Skeletal muscle tissue (tissue), 4 donors: ENCODE results near the gene KIDINS220. TPM values are rescaled to one million over a fixed set of nuclear protein-coding genes. Genes with fewer than 3 reads are reported as not detected.

Experiments
- H3K27ac ChIP-seq: one replicate; pipeline ENCODE4 v1.7.0; 2013; ENCODE audit warnings: mild to moderate bottlenecking, low read depth, low read length, inconsistent platforms
- H3K27me3 ChIP-seq, 3 donors: one replicate each; pipeline ENCODE4 v1.7.0; 2013; ENCODE audit warnings: low read length in 3 of 3; ENCODE audit not compliant: control insufficient read depth in 3 of 3, insufficient read depth in 3 of 3
- H3K36me3 ChIP-seq, 3 donors: one replicate each; pipeline ENCODE4 v1.7.0; 2013; ENCODE audit warnings: low read length in 3 of 3; ENCODE audit not compliant: control insufficient read depth in 3 of 3, insufficient read depth in 3 of 3
- H3K4me1 ChIP-seq, 3 donors: one replicate each; pipeline ENCODE4 v1.7.0; 2013; ENCODE audit warnings: low read length in 3 of 3, mild to moderate bottlenecking in 3 of 3; ENCODE audit not compliant: control insufficient read depth in 3 of 3, insufficient read depth in 3 of 3
- H3K4me3 ChIP-seq, 3 donors: one replicate each; pipeline ENCODE4 v1.7.0; 2013; ENCODE audit warnings: low read length in 3 of 3
- H3K9ac ChIP-seq, 3 donors: one replicate each; pipeline ENCODE4 v1.7.0; 2013; ENCODE audit warnings: low read length in 3 of 3, mild to moderate bottlenecking in 3 of 3, moderate library complexity in 2 of 3, low read depth in 1 of 3
- H3K9me3 ChIP-seq, 3 donors: one replicate each; pipeline ENCODE4 v1.7.0; 2013; ENCODE audit warnings: low read length in 3 of 3; ENCODE audit not compliant: control insufficient read depth in 3 of 3
- total RNA-seq: library from RNA; depleted of rRNA; stranded (reverse); fragments of >200 nt; gene quantifications from one replicate; pipeline ENCODE4 v1.2.3, GENCODE V29; 2014
- donor health status: Osteomylitis.

The KIDINS220 gene
- total RNA-seq, 1 donor from 2014 or later, result 88.7 TPM

GRCh38 chr2:8839189-8839965 is 2.0 kb upstream of the KIDINS220 start:
- Histone ChIP-seq H3K9me3 (no peaks in the 10 kb centered on the region), H3K9ac (no peak overlapping the region), H3K27me3 (no peaks in the 10 kb centered on the region)

GRCh38 chr2:8837795-8838140 is 355 bp upstream of the KIDINS220 start:
- Histone ChIP-seq H3K4me1 (peaks cover 18 to 27% (median 21%) of the 10 kb centered on the region in 3 donors), H3K36me3 (no peaks in the 10 kb centered on the region), H3K9me3 (no peaks in the 10 kb centered on the region), H3K9ac (no peak overlapping the region), H3K4me3 (peak overlapping the region; percentile 69 to 90 (median 75)), H3K27me3 (no peaks in the 10 kb centered on the region), H3K27ac (no peak overlapping the region)

More at GRCh38 chr2:8839189-8839965, 2.0 kb upstream of the KIDINS220 start:
- Histone ChIP-seq H3K27ac (no peak overlapping the region), H3K4me1 (peaks cover 11 to 19% (median 18%) of the 10 kb centered on the region in 3 donors), H3K4me3 (no peak overlapping the region), H3K36me3 (no peaks in the 10 kb centered on the region)

GRCh38 chr2:8835279-8835678 is 2.1 kb downstream of the KIDINS220 start:
- Histone ChIP-seq H3K9me3 (no peaks in the 10 kb centered on the region), H3K27me3 (no peaks in the 10 kb centered on the region), H3K4me1 (peaks cover 18 to 33% (median 21%) of the 10 kb centered on the region in 3 donors), H3K9ac (no peak overlapping the region), H3K27ac (no peak overlapping the region), H3K4me3 (peak overlapping the region in 1 of 3 donors; percentile 17), H3K36me3 (no peaks in the 10 kb centered on the region)

- no peaks in the 10 kb centered on the region for H3K27me3 ChIP-seq
- H3K36me3 ChIP-seq, result no peaks in the 10 kb centered on the region
- H3K4me3 ChIP-seq, result no peak overlapping the region
- H3K9me3 ChIP-seq, result no peaks in the 10 kb centered on the region
- peaks cover 18 to 33% (median 21%) of the 10 kb centered on the region in 3 donors for H3K4me1 ChIP-seq
- no peak overlapping the region for H3K27ac ChIP-seq
- no peak overlapping the region for H3K9ac ChIP-seq
Measured at GRCh38 chr2:8833853-8834252, 3.6 kb downstream of the KIDINS220 start.

- no peaks in the 10 kb centered on the region for H3K36me3 ChIP-seq
- H3K9me3 ChIP-seq, result no peaks in the 10 kb centered on the region
- H3K27ac ChIP-seq, result no peak overlapping the region
- H3K27me3 ChIP-seq, result no peaks in the 10 kb centered on the region
- peaks cover 15 to 28% (median 19%) of the 10 kb centered on the region in 3 donors for H3K4me1 ChIP-seq
- H3K9ac ChIP-seq, result no peak overlapping the region
- H3K4me3 ChIP-seq, result no peak overlapping the region
Measured at GRCh38 chr2:8831516-8831915, 5.9 kb downstream of the KIDINS220 start.

- Histone ChIP-seq H3K4me3 (no peak overlapping the region), H3K4me1 (peaks cover 0 to 6% (median 0%) of the 10 kb centered on the region in 3 donors), H3K36me3 (peaks cover 0 to 5% (median 4%) of the 10 kb centered on the region in 3 donors), H3K9ac (no peak overlapping the region), H3K27me3 (no peaks in the 10 kb centered on the region), H3K27ac (no peak overlapping the region), H3K9me3 (no peaks in the 10 kb centered on the region)
Measured at GRCh38 chr2:8827729-8828128, 9.7 kb downstream of the KIDINS220 start.

GRCh38 chr2:8822218-8822617 is 15.2 kb downstream of the KIDINS220 start:
- Histone ChIP-seq H3K27ac (peak overlapping the region; percentile 15), H3K9me3 (no peaks in the 10 kb centered on the region), H3K4me3 (no peak overlapping the region), H3K27me3 (no peaks in the 10 kb centered on the region), H3K9ac (no peak overlapping the region), H3K4me1 (peaks cover 8 to 17% (median 12%) of the 10 kb centered on the region in 3 donors), H3K36me3 (peaks cover 5 to 9% (median 8%) of the 10 kb centered on the region in 3 donors)

GRCh38 chr2:8821276-8822217 is 15.9 kb downstream of the KIDINS220 start:
- H3K27ac ChIP-seq, result peak overlapping the region; percentile 15
- peaks cover 8 to 17% (median 12%) of the 10 kb centered on the region in 3 donors for H3K4me1 ChIP-seq
- H3K4me3 ChIP-seq, result no peak overlapping the region
- H3K9ac ChIP-seq, result peak overlapping the region in 1 of 3 donors; percentile 17
- peaks cover 6 to 10% (median 8%) of the 10 kb centered on the region in 3 donors for H3K36me3 ChIP-seq
- no peaks in the 10 kb centered on the region for H3K9me3 ChIP-seq
- no peaks in the 10 kb centered on the region for H3K27me3 ChIP-seq

GRCh38 chr2:8819948-8820347 is 17.5 kb downstream of the KIDINS220 start:
- Histone ChIP-seq H3K36me3 (peaks cover 11 to 15% (median 14%) of the 10 kb centered on the region in 3 donors), H3K4me1 (peaks cover 8 to 17% (median 12%) of the 10 kb centered on the region in 3 donors), H3K27me3 (no peaks in the 10 kb centered on the region), H3K27ac (no peak overlapping the region), H3K9ac (no peak overlapping the region), H3K4me3 (no peak overlapping the region), H3K9me3 (no peaks in the 10 kb centered on the region)
